ENCODE measurements around the gene CLSTN2.

- TF ChIP-seq CTCF (IDR thresholded peaks at IDR 0.05): no peak
- TF ChIP-seq POLR2A (IDR thresholded peaks at IDR 0.05): no peak
Observed at GRCh38 chr3:139994891-139995290, 59.9 kb downstream of the CLSTN2 start.
